ENCODE results near the gene TBP.
"Not testable (repeated sequence)": the region's sequence is repeated elsewhere in the genome, so short reads cannot be mapped to it uniquely, and the experiment has no call there.

Gene TBP

GRCh38 chr6:170524172-170524502, 30.0 kb upstream of the TBP start:
- DNase-seq, result no peak
- Mint-ChIP-seq H3K4me3 (no peak overlapping the region), H3K9me3 (no peaks in the 10 kb centered on the region), H3K4me1 (peaks cover 13% of the 10 kb centered on the region), H3K27ac (no peak overlapping the region), H3K27me3 (peaks cover 26% of the 10 kb centered on the region)
- ATAC-seq, result no peak

GRCh38 chr6:170525795-170526194, 28.4 kb upstream of the TBP start:
- H3K27me3 Mint-ChIP-seq, result peaks cover 9% of the 10 kb centered on the region
- peaks cover 18% of the 10 kb centered on the region for H3K4me1 Mint-ChIP-seq
- ATAC-seq (no peak), DNase-seq (no peak)
- H3K4me3 Mint-ChIP-seq, result no peak overlapping the region
- no peak overlapping the region for H3K27ac Mint-ChIP-seq
- no peaks in the 10 kb centered on the region for H3K9me3 Mint-ChIP-seq

GRCh38 chr6:170527995-170528394, 26.2 kb upstream of the TBP start:
- DNase-seq, H3K27me3 Mint-ChIP-seq, H3K27ac Mint-ChIP-seq, H3K4me3 Mint-ChIP-seq, ATAC-seq, H3K9me3 Mint-ChIP-seq: not testable (repeated sequence)
- peaks cover 18% of the 10 kb centered on the region for H3K4me1 Mint-ChIP-seq

- H3K4me3 Mint-ChIP-seq, result no peak overlapping the region
- ATAC-seq, result peak; percentile 82
- peak; percentile 49 to 61 for DNase-seq
- no peak overlapping the region for H3K27ac Mint-ChIP-seq
- no peaks in the 10 kb centered on the region for H3K9me3 Mint-ChIP-seq
- no peaks in the 10 kb centered on the region for H3K27me3 Mint-ChIP-seq
- peaks cover 13% of the 10 kb centered on the region for H3K4me1 Mint-ChIP-seq
These were observed 24.2 kb upstream of the TBP start for GRCh38 chr6:170529839-170530469.

GRCh38 chr6:170532867-170533488, 21.2 kb upstream of the TBP start:
- DNase-seq (no peak), ATAC-seq (no peak)
- H3K27ac Mint-ChIP-seq, result no peak overlapping the region
- no peak overlapping the region for H3K4me3 Mint-ChIP-seq
- no peaks in the 10 kb centered on the region for H3K27me3 Mint-ChIP-seq
- peaks cover 13% of the 10 kb centered on the region for H3K4me1 Mint-ChIP-seq
- no peaks in the 10 kb centered on the region for H3K9me3 Mint-ChIP-seq

GRCh38 chr6:170533792-170534191, 20.4 kb upstream of the TBP start:
- Mint-ChIP-seq H3K9me3 (no peaks in the 10 kb centered on the region), H3K4me3 (no peak overlapping the region), H3K27ac (no peak overlapping the region), H3K4me1 (peaks cover 7% of the 10 kb centered on the region), H3K27me3 (no peaks in the 10 kb centered on the region)
- DNase-seq (no peak), ATAC-seq (no peak)

GRCh38 chr6:170535004-170535403, 19.2 kb upstream of the TBP start:
- Mint-ChIP-seq H3K27ac (no peak overlapping the region), H3K4me3 (no peak overlapping the region)

GRCh38 chr6:170536671-170537070, 17.5 kb upstream of the TBP start:
- Mint-ChIP-seq H3K9me3 (no peaks in the 10 kb centered on the region), H3K27me3 (no peaks in the 10 kb centered on the region), H3K4me3 (no peak overlapping the region), H3K27ac (peak overlapping the region in 1 of 2 donors; percentile 68), H3K4me1 (peaks cover 18% of the 10 kb centered on the region)
- ATAC-seq, result no peak
- DNase-seq, result no peak

More at GRCh38 chr6:170535004-170535403, 19.2 kb upstream of the TBP start:
- ATAC-seq (no peak), DNase-seq (no peak)
- H3K4me1 Mint-ChIP-seq, result peaks cover 2% of the 10 kb centered on the region
- no peaks in the 10 kb centered on the region for H3K9me3 Mint-ChIP-seq
- no peaks in the 10 kb centered on the region for H3K27me3 Mint-ChIP-seq

- Mint-ChIP-seq H3K9me3 (no peaks in the 10 kb centered on the region), H3K4me1 (peaks cover 22% of the 10 kb centered on the region), H3K27me3 (no peaks in the 10 kb centered on the region), H3K4me3 (no peak overlapping the region), H3K27ac (peak overlapping the region in 1 of 2 donors; percentile 68)
- ATAC-seq (no peak), DNase-seq (no peak)
These were observed 16.8 kb upstream of the TBP start for GRCh38 chr6:170537329-170537728.

GRCh38 chr6:170542031-170542719, 12.0 kb upstream of the TBP start:
- Mint-ChIP-seq H3K4me3 (no peak overlapping the region), H3K9me3 (no peaks in the 10 kb centered on the region), H3K27ac (peak overlapping the region in 1 of 2 donors; percentile 82), H3K27me3 (no peaks in the 10 kb centered on the region), H3K4me1 (peaks cover 25% of the 10 kb centered on the region)
- DNase-seq, result no peak
- no peak for ATAC-seq

GRCh38 chr6:170545405-170545804, 8.8 kb upstream of the TBP start:
- Mint-ChIP-seq H3K9me3 (no peaks in the 10 kb centered on the region), H3K4me3 (no peak overlapping the region), H3K27me3 (no peaks in the 10 kb centered on the region), H3K4me1 (peaks cover 43% of the 10 kb centered on the region), H3K27ac (no peak overlapping the region)
- no peak for DNase-seq
- no peak for ATAC-seq

- no peaks in the 10 kb centered on the region for H3K9me3 Mint-ChIP-seq
- H3K27me3 Mint-ChIP-seq, result no peaks in the 10 kb centered on the region
- H3K4me1 Mint-ChIP-seq, result peaks cover 50% of the 10 kb centered on the region
- ATAC-seq (peak; percentile 44), DNase-seq (peak; percentile 67 to 79)
- no peak within 1 kb of the TSS for H3K4me3 Mint-ChIP-seq
- no peak within 1 kb of the TSS for H3K27ac Mint-ChIP-seq
These were observed 1.2 kb upstream of the TBP start, which contains the start of gene PSMB1 for GRCh38 chr6:170552765-170553533. Gene PSMB1 (minus strand): TSS chr6:170553307. CDS start chr6:170553242, 65 bp downstream.

- no peaks in the 10 kb centered on the region for H3K27me3 Mint-ChIP-seq
- peak; percentile 61 for ATAC-seq
- no peak overlapping the region for H3K27ac Mint-ChIP-seq
- H3K4me3 Mint-ChIP-seq, result no peak overlapping the region
- peaks cover 50% of the 10 kb centered on the region for H3K4me1 Mint-ChIP-seq
- no peaks in the 10 kb centered on the region for H3K9me3 Mint-ChIP-seq
- DNase-seq, result no peak
These were observed 596 bp upstream of the TBP start for GRCh38 chr6:170553534-170554012.

GRCh38 chr6:170554796-170555137, 598 bp downstream of the TBP start:
- Mint-ChIP-seq H3K4me1 (peaks cover 47% of the 10 kb centered on the region), H3K27ac (no peak overlapping the region), H3K27me3 (no peaks in the 10 kb centered on the region), H3K4me3 (no peak overlapping the region), H3K9me3 (no peaks in the 10 kb centered on the region)
- no peak for ATAC-seq
- no peak for DNase-seq

GRCh38 chr6:170555305-170555704, 1.1 kb downstream of the TBP start:
- DNase-seq (no peak), ATAC-seq (no peak)
- no peak overlapping the region for H3K4me3 Mint-ChIP-seq
- H3K27me3 Mint-ChIP-seq, result no peaks in the 10 kb centered on the region
- H3K4me1 Mint-ChIP-seq, result peaks cover 47% of the 10 kb centered on the region
- H3K27ac Mint-ChIP-seq, result no peak overlapping the region
- H3K9me3 Mint-ChIP-seq, result no peaks in the 10 kb centered on the region

GRCh38 chr6:170561555-170561954, 7.4 kb downstream of the TBP start:
- DNase-seq (no peak), ATAC-seq (no peak)
- Mint-ChIP-seq H3K27ac (peak overlapping the region; percentile 26 to 59), H3K4me3 (no peak overlapping the region), H3K9me3 (no peaks in the 10 kb centered on the region), H3K4me1 (peaks cover 54% of the 10 kb centered on the region), H3K27me3 (no peaks in the 10 kb centered on the region)

Data from stimulated activated naive CD8-positive, alpha-beta T cell treated with anti-CD3 and anti-CD28 coated beads, Interleukin-15, amount 100 ng/mL, for 72 hours (primary cell).